Stimulated activated CD4-positive, alpha-beta T cell treated with anti-CD3 and anti-CD28 coated beads, Interleukin-12 subunit alpha, Interleukin-12 subunit beta, amount 100 ng/mL, for 4 hours (primary cell): ENCODE data around the gene STON1.

Source experiments
- DNase-seq: peaks from one replicate; pipeline ENCODE4 v3.0.0-alpha.2; 2020

STON1 gene

DNA sequence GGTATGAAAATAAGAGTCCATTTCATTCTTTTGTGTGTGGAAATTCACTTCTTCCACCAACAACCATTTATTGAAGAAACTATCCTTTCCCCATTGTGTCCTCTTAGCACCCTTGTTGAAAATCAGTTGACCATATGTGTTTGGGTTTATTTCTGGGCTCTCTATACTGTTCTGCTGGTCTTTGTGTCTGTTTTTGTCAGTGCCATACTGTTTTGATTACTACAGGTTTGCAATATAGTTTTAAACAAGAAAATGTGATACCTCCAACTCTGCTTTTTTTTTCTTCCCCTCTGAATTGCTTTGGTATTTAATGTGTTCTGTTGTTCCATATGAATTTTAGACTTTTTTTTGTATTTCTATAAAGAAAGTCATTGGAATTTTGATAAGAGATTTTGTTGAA is 96.1 kb downstream of the STON1 start:
- DNase-seq = no peak

DNA sequence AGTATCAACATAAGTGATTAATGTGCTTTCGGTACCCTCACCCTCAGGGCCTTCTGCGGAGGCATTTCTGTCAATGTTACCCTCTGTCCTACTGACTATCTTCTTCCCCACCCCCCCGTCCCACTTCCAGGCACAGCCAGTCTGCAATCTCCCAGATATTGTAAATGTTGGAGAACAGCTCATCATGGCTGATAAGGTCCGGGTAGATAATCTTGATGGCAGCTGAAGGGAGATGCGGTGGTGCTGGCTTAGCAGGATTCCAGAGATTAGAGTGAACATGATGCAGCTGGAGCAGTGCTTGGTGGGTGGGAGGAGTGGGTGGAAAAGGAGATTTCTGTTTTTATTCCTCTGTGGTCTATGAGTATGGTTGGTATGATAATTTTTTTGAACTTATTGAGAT is 103.2 kb downstream of the STON1 start:
- no peak for DNase-seq

DNA sequence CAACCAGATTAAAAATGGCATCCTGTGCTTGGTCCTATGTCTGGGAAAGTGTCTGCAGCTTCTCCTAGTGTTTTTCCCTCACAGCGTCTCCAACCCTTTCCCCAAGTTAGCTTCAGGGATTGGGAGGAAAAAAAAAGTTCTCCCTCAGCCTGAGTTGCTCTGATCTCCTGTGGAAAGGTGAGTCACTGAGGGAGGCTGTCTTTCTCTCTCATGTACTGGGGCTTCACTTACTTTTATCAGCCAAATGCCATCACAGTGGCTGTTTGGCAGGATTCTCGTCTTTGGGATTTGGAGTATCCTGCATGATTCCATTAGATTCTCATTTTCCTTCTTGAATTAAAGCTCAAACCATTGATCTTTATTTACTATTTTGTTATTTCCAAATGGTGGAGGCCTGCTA is 105.8 kb downstream of the STON1 start:
- no peak for DNase-seq

DNA sequence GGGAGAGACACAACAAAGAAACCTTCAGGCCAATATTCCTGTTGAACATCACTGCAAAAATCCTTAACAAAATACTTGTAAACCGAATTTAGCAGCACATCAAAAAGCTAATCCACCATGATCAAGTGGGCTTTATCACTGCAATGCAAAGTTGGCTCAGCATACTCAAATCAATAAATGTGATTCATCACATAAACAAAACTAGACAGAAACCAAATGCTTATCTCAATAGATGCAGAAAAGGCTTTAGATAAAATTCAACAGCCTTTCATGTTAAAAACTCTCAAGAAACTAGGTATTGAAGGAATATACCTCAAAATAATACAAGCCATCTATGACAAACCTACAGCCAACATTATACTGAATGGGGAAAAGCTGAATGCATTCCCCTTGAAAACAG is 108.3 kb downstream of the STON1 start:
- no peak for DNase-seq
